Smooth muscle cell (in vitro differentiated cells): ENCODE measurements around the gene ARHGAP33. TPM values are rescaled to one million over a fixed set of nuclear protein-coding genes. Genes with fewer than 3 reads are reported as not detected.

Experiments
- DNase-seq: peaks from one replicate; lab custom pipeline; 2025; ENCODE audit not compliant: unreplicated experiment; lab: John Stamatoyannopoulos, UW
- H2AFZ ChIP-seq: fragments of 200-600 bp; sonication (generic); 2 replicates; pipeline ENCODE4 v1.6.0; 2016; ENCODE audit warnings: antibody characterized with exemption, low read depth, mild to moderate bottlenecking
- H3F3A ChIP-seq: fragments of 200-600 bp; sonication (generic); 2 replicates; pipeline ENCODE4 v1.6.0; 2017; ENCODE audit warnings: antibody characterized with exemption, low read depth
- H3K27ac ChIP-seq: fragments of 200-600 bp; sonication (generic); 2 replicates; pipeline ENCODE4 v1.5.1; 2016; ENCODE audit warnings: low read depth, mild to moderate bottlenecking
- H3K27me3 ChIP-seq: fragments of 200-600 bp; sonication (generic); 2 replicates; pipeline ENCODE4 v1.6.1; 2016; ENCODE audit warnings: low read depth, mild to moderate bottlenecking
- H3K36me3 ChIP-seq: fragments of 200-600 bp; sonication (generic); 2 replicates; pipeline ENCODE4 v1.5.1; 2016; ENCODE audit warnings: low read depth
- H3K4me1 ChIP-seq: fragments of 200-600 bp; sonication (generic); 2 replicates; pipeline ENCODE4 v1.5.1; 2016; ENCODE audit warnings: low read depth
- H3K4me2 ChIP-seq: fragments of 200-600 bp; sonication (generic); 2 replicates; pipeline ENCODE4 v1.6.0; 2016; ENCODE audit warnings: mild to moderate bottlenecking
- H3K4me3 ChIP-seq: fragments of 200-600 bp; sonication (generic); 2 replicates; pipeline ENCODE4 v1.5.1; 2016; ENCODE audit warnings: mild to moderate bottlenecking
- H3K79me2 ChIP-seq: fragments of 200-600 bp; sonication (generic); 2 replicates; pipeline ENCODE4 v1.6.0; 2016; ENCODE audit warnings: low read depth, mild to moderate bottlenecking
- H3K9ac ChIP-seq: fragments of 200-600 bp; sonication (generic); 2 replicates; pipeline ENCODE4 v1.6.0; 2016; ENCODE audit warnings: low read depth
- H3K9me3 ChIP-seq: fragments of 200-600 bp; sonication (generic); replicated peaks from 2 replicates; pipeline ENCODE4 v1.5.1; 2016; ENCODE audit warnings: low read depth
- H4K20me1 ChIP-seq: fragments of 200-600 bp; sonication (generic); 2 replicates; pipeline ENCODE4 v1.6.0; 2016; ENCODE audit warnings: low read depth
- WGBS: methylation state at CpG from one replicate; pipeline ENCODE4 v1.1.7; 2016; ENCODE audit warnings: low lambda C conversion rate; 5-methylcytosine and 5-hydroxymethylcytosine counted together
- polyA plus RNA-seq: library from polyadenylated mRNA; unstranded; fragments of >200 nt; fragmentation: Nextera tagmentation; extraction: Ambion mirVana; gene quantifications from 2 replicates; pipeline ENCODE4 v1.2.1, GENCODE V29; 2016
- total RNA-seq: library from RNA; depleted of rRNA; stranded (reverse); fragments of >200 nt; gene quantifications from 2 replicates; pipeline ENCODE4 v1.2.3, GENCODE V29; 2014
- TF ChIP-seq, protein P1 (sequence below): fragments of 200-600 bp; sonication (generic); IDR thresholded peaks from 2 replicates; pipeline ENCODE4 v1.5.1; 2017; ENCODE audit warnings: borderline replicate concordance, mild to moderate bottlenecking, antibody characterized with exemption; ENCODE audit not compliant: insufficient read depth, poor library complexity, severe bottlenecking

Gene ARHGAP33
- total and polyA plus RNA-seq, 2 experiments from 2014 or later = 5.3 to 5.7 TPM

DNA sequence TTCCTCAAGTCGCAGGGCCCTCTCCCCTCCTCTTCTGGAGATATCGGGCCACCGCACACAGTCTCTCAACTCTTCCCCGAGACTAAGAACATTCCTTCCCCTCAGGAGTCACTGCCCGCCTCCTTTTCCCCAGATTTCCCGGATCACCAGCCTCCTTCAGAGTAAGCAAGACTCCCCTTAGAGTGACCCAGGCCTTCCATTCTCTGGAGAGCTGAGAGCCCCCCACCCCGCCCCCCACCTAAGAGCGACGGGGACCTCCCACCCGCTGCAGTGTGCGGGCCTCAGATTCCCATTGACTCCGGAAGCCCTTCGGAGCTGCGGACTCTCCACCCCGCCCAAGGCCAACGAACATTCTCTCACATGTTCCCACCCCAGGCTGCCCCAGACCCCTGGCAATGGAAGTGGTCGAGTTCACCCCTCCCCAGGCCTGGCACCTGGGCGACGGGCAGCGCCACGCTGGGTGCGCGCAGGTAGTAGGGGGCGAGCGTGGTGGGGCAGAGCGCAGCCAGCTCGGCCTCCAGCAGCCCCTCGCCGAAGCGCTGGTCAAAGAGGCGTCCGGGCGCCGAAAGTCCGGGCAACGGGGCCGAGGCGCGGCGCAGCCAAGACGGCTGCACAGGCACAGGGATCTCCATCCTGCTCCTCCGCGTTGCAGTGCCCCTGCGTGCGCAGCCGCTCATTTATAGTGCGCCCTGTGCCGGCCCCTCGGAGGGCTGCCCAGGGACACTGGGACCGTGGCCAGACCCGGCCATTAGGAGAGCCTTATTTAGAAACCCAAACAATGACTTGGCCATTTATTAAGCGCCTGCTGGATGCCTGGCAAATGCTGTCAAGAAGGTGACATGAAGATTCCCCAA, 18.8 kb upstream of the ARHGAP33 start, which contains the start of gene HSPB6:
Gene HSPB6, minus strand, starts transcription at position 653 of the 854 bp plus-strand sequence. Its CDS starts 21 bp downstream, at position 632.
- Histone ChIP-seq H3K9me3 (no peaks in the 10 kb centered on the region), H3K27me3 (no peaks in the 10 kb centered on the region), H3F3A (peaks cover 27% of the 10 kb centered on the region), H3K4me2 (peak within 1 kb of the TSS; percentile 86), H3K4me3 (peak within 1 kb of the TSS; percentile 69), H3K9ac (peak within 1 kb of the TSS; percentile 91), H3K27ac (peak within 1 kb of the TSS; percentile 99), H4K20me1 (peaks cover 20% of the 10 kb centered on the region), H2AFZ (no peak within 1 kb of the TSS), H3K36me3 (peaks cover 4% of the 10 kb centered on the region), H3K4me1 (peaks cover 28% of the 10 kb centered on the region), H3K79me2 (peaks cover 30% of the 10 kb centered on the region)
- 17% methylated on average over 46 of the region's 52 CpGs for WGBS
- TF ChIP-seq, protein P1, sequence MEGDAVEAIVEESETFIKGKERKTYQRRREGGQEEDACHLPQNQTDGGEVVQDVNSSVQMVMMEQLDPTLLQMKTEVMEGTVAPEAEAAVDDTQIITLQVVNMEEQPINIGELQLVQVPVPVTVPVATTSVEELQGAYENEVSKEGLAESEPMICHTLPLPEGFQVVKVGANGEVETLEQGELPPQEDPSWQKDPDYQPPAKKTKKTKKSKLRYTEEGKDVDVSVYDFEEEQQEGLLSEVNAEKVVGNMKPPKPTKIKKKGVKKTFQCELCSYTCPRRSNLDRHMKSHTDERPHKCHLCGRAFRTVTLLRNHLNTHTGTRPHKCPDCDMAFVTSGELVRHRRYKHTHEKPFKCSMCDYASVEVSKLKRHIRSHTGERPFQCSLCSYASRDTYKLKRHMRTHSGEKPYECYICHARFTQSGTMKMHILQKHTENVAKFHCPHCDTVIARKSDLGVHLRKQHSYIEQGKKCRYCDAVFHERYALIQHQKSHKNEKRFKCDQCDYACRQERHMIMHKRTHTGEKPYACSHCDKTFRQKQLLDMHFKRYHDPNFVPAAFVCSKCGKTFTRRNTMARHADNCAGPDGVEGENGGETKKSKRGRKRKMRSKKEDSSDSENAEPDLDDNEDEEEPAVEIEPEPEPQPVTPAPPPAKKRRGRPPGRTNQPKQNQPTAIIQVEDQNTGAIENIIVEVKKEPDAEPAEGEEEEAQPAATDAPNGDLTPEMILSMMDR = no peak
- DNase-seq = peak; percentile 64

DNA sequence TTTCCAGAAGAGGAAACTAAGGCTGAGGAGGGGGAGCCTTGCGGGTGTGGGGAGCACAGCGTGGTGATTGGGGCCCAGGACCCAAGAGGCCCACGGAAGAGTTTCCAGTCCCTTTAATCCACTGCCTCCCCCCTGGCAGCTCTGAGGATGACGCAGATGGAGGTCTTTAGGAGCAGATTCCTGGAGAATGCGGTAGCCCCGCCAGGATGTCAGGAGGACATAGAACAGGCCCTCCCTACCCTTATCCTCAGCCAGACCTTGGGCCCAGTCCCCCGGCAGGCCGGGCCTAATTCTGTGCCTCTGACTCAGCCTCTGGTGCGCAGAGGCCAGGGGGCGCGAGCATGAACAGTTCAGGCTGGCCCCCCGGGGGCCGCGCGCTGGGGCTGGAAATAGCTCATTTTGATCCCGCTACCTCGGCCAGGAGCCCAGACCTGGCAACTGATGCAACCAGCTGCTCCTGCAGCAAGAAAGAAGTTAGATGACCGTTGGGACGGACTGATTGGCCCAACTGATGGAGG, 18.1 kb upstream of the ARHGAP33 start:
- Histone ChIP-seq H2AFZ (no peak overlapping the region), H3K27me3 (no peaks in the 10 kb centered on the region), H3F3A (peaks cover 27% of the 10 kb centered on the region), H3K4me3 (peak overlapping the region; percentile 69), H3K27ac (peak overlapping the region; percentile 99), H4K20me1 (peaks cover 20% of the 10 kb centered on the region), H3K36me3 (peaks cover 4% of the 10 kb centered on the region), H3K4me2 (peak overlapping the region; percentile 86), H3K79me2 (peaks cover 29% of the 10 kb centered on the region), H3K4me1 (peaks cover 28% of the 10 kb centered on the region), H3K9ac (peak overlapping the region; percentile 91), H3K9me3 (no peaks in the 10 kb centered on the region)
- DNase-seq = peak; percentile 82
- TF ChIP-seq, protein P1 = no peak
- under 1% methylated on average over 19 of the region's 19 CpGs for WGBS

DNA sequence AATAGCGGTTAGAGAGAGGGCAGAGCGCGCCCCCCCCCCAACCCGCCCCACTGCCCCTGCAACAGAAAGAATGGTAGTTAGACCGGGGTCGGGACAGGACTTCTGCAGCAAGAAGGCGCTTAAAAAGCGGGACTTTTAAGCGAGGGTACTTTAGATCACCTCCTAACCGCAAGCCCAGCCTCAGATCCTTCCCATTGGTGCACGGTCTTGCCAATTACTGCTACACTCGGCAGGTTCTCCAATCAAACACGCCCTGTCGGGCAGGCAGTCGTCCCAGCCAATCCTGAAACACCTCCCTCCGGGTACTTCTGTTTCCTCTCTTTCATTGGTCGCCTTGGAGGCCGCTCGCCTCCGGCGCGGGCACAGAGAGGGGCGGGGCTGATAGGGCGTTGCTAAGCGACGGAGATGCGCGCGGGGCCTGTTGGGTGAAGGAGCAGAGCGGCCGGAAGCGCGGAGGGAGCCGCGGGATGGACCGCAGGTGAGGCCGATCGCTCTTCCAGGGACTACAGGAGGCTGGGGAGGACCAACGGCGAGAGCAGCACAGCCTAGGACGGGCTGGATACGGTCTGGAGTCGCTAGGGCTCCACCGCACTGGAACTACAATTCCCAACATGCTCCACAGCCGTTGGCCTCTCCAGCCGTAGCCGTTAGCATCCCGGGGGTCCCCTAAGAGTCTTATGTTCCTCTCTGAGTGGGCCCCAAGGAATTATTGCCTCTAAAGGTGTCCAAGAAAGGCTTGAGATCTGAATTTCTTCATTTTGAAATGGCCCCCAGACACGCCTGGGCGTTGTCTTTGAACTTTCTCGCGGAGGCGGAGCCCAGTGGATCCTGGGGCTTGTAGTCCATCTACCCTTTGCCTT, 17.4 kb upstream of the ARHGAP33 start, which contains the start of gene PROSER3:
Gene PROSER3, plus strand, starts transcription at position 428 of the 860 bp plus-strand sequence. Its CDS starts 40 bp downstream, at position 468.
- Histone ChIP-seq H3K27ac (peak within 1 kb of the TSS; percentile 99), H4K20me1 (peaks cover 20% of the 10 kb centered on the region), H3K9ac (peak within 1 kb of the TSS; percentile 92), H3K4me1 (peaks cover 28% of the 10 kb centered on the region), H3F3A (peaks cover 27% of the 10 kb centered on the region), H2AFZ (peak within 1 kb of the TSS; percentile 39), H3K36me3 (peaks cover 4% of the 10 kb centered on the region), H3K4me3 (peak within 1 kb of the TSS; percentile 69), H3K27me3 (no peaks in the 10 kb centered on the region), H3K4me2 (peak within 1 kb of the TSS; percentile 86), H3K9me3 (no peaks in the 10 kb centered on the region), H3K79me2 (peaks cover 29% of the 10 kb centered on the region)
- DNase-seq = peak; percentile 85
- under 1% methylated on average over 49 of the region's 53 CpGs for WGBS
- TF ChIP-seq, protein P1 = no peak
